PFSK-1 (cell line): ENCODE results near the gene FAT1.

Source experiments
- FOXP2 ChIP-seq: optimal IDR thresholded peaks from 2 replicates; pipeline ENCODE3; 2011; ENCODE audit warnings: borderline replicate concordance, control low read depth, inconsistent platforms; ENCODE audit not compliant: insufficient read depth; ENCODE audit errors: extremely low read length, extremely low read depth
- POLR2AphosphoS5 ChIP-seq: IDR thresholded peaks from 2 replicates; pipeline ENCODE4 v1.6.1; 2012; ENCODE audit warnings: low read depth, mild to moderate bottlenecking, control low read depth, low read length, moderate library complexity
- SIN3A ChIP-seq: IDR thresholded peaks from 2 replicates; pipeline ENCODE4 v1.6.1; 2012; ENCODE audit warnings: mild to moderate bottlenecking, low read length, moderate library complexity, borderline replicate concordance; ENCODE audit not compliant: insufficient read depth
- TF ChIP-seq, protein P1 (sequence below), 2 experiments: IDR thresholded peaks; 2 replicates each; pipeline versions ENCODE4 v1.6.1 to v1.8.0; 2011 to 2012; ENCODE audit warnings: low read depth in 2 of 2, low read length in 2 of 2, control low read depth in 1 of 2, inconsistent platforms in 1 of 2, mild to moderate bottlenecking in 1 of 2, moderate library complexity in 1 of 2; ENCODE audit not compliant: insufficient read depth in 1 of 2

DNA sequence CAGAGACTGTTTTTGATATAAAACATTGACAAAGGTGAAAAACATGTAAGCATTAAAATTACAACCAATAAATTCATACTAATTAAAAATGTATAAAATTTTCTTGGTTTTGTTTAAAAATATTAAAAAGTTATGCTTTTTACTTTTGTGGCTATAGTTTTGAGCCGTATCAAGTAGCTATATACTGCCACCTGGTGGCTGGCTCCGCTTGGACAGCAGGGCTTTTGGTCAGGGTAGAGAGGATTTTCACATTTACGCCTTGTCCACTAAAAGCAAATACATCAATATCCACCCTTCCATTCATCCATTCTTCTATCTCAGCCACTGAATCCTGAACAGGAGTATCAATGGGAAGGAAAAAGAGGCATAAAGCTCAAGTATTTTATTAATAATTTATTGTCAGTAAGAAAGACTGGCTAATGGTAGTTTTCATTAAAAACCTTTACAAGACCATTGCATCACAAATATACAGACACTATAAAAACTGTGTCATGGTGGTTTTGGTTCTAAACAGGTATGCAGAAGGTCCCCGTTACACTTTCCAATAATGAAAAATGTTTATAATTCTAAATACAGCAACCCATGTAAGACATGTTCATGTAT, 136.1 kb downstream of the FAT1 start:
- TF ChIP-seq POLR2AphosphoS5 (no peak), FOXP2 (no peak), SIN3A (no peak)
- TF ChIP-seq, protein P1, sequence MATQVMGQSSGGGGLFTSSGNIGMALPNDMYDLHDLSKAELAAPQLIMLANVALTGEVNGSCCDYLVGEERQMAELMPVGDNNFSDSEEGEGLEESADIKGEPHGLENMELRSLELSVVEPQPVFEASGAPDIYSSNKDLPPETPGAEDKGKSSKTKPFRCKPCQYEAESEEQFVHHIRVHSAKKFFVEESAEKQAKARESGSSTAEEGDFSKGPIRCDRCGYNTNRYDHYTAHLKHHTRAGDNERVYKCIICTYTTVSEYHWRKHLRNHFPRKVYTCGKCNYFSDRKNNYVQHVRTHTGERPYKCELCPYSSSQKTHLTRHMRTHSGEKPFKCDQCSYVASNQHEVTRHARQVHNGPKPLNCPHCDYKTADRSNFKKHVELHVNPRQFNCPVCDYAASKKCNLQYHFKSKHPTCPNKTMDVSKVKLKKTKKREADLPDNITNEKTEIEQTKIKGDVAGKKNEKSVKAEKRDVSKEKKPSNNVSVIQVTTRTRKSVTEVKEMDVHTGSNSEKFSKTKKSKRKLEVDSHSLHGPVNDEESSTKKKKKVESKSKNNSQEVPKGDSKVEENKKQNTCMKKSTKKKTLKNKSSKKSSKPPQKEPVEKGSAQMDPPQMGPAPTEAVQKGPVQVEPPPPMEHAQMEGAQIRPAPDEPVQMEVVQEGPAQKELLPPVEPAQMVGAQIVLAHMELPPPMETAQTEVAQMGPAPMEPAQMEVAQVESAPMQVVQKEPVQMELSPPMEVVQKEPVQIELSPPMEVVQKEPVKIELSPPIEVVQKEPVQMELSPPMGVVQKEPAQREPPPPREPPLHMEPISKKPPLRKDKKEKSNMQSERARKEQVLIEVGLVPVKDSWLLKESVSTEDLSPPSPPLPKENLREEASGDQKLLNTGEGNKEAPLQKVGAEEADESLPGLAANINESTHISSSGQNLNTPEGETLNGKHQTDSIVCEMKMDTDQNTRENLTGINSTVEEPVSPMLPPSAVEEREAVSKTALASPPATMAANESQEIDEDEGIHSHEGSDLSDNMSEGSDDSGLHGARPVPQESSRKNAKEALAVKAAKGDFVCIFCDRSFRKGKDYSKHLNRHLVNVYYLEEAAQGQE (IDR thresholded peaks at IDR 0.05; ENCODE audit: insufficient read depth in 1 of 2, low read depth in 2 of 2, low read length in 2 of 2), result no peak
